Memory B cell (primary cell): ENCODE data around the gene CDHR1.

Source experiments
- ATAC-seq: fragments of 150-1000 bp; cut with Tn5 transposase; 2 replicates; pipeline ENCODE4 v1.10.0; 2021; ENCODE audit warnings: low read depth, mild to moderate bottlenecking, moderate library complexity
- DNase-seq, 2 donors: peaks; one replicate each; pipeline ENCODE4 v3.0.0; 2022; ENCODE audit warnings: low spot score in 2 of 2
- H3K27ac Mint-ChIP-seq: one replicate; pipeline ENCODE4 v1.8.0; 2022; ENCODE audit warnings: mild to moderate bottlenecking, moderate library complexity, mixed read lengths
- H3K27me3 Mint-ChIP-seq: one replicate; pipeline ENCODE4 v1.8.0; 2022; ENCODE audit warnings: mixed read lengths
- H3K36me3 Mint-ChIP-seq: one replicate; pipeline ENCODE4 v1.8.0; 2022; ENCODE audit warnings: mild to moderate bottlenecking, mixed read lengths
- H3K4me1 Mint-ChIP-seq: one replicate; pipeline ENCODE4 v1.8.0; 2022; ENCODE audit warnings: mixed read lengths
- H3K4me3 Mint-ChIP-seq: one replicate; pipeline ENCODE4 v1.8.0; 2022; ENCODE audit warnings: mild to moderate bottlenecking, moderate library complexity, mixed read lengths
- H3K9me3 Mint-ChIP-seq: one replicate; pipeline ENCODE4 v1.8.0; 2022; ENCODE audit warnings: mixed read lengths

Gene CDHR1

GRCh38 chr10:84216834-84217233 lies 22.5 kb downstream of the CDHR1 start:
- ATAC-seq (no peak), DNase-seq (no peak)
- Mint-ChIP-seq H3K36me3 (no peaks in the 10 kb centered on the region), H3K9me3 (peaks cover 3% of the 10 kb centered on the region), H3K4me1 (no peaks in the 10 kb centered on the region), H3K4me3 (no peak overlapping the region), H3K27ac (no peak overlapping the region), H3K27me3 (peaks cover 13% of the 10 kb centered on the region)

GRCh38 chr10:84217746-84218145 lies 23.4 kb downstream of the CDHR1 start:
- no peak for ATAC-seq
- H3K4me3 Mint-ChIP-seq, result no peak overlapping the region
- no peak for DNase-seq
- no peaks in the 10 kb centered on the region for H3K36me3 Mint-ChIP-seq
- H3K9me3 Mint-ChIP-seq, result peaks cover 3% of the 10 kb centered on the region
- no peaks in the 10 kb centered on the region for H3K4me1 Mint-ChIP-seq
- peaks cover 13% of the 10 kb centered on the region for H3K27me3 Mint-ChIP-seq
- H3K27ac Mint-ChIP-seq, result no peak overlapping the region

GRCh38 chr10:84221916-84222315 lies 27.6 kb downstream of the CDHR1 start:
- no peak for DNase-seq
- H3K27ac Mint-ChIP-seq, result no peak overlapping the region

GRCh38 chr10:84224411-84225028 lies 30.2 kb downstream of the CDHR1 start:
- no peak for DNase-seq
- H3K9me3 Mint-ChIP-seq, result no peaks in the 10 kb centered on the region
- no peak overlapping the region for H3K4me3 Mint-ChIP-seq
- ATAC-seq, result no peak
- H3K4me1 Mint-ChIP-seq, result no peaks in the 10 kb centered on the region
- H3K36me3 Mint-ChIP-seq, result no peaks in the 10 kb centered on the region
- H3K27me3 Mint-ChIP-seq, result peaks cover 15% of the 10 kb centered on the region
- no peak overlapping the region for H3K27ac Mint-ChIP-seq

More at GRCh38 chr10:84221916-84222315, 27.6 kb downstream of the CDHR1 start:
- Mint-ChIP-seq H3K4me3 (no peak overlapping the region), H3K9me3 (peaks cover 3% of the 10 kb centered on the region), H3K4me1 (no peaks in the 10 kb centered on the region), H3K36me3 (no peaks in the 10 kb centered on the region), H3K27me3 (peaks cover 12% of the 10 kb centered on the region)
- ATAC-seq, result no peak

- peaks cover 13% of the 10 kb centered on the region for H3K27me3 Mint-ChIP-seq
- no peaks in the 10 kb centered on the region for H3K36me3 Mint-ChIP-seq
- H3K4me1 Mint-ChIP-seq, result no peaks in the 10 kb centered on the region
- no peak for DNase-seq
- ATAC-seq, result no peak
- no peak within 1 kb of the TSS for H3K4me3 Mint-ChIP-seq
- no peak within 1 kb of the TSS for H3K27ac Mint-ChIP-seq
- H3K9me3 Mint-ChIP-seq, result no peaks in the 10 kb centered on the region
These were observed 31.3 kb downstream of the CDHR1 start, which contains the start of gene LRIT2 for GRCh38 chr10:84225427-84226173. TSS of gene LRIT2 (minus strand) at chr10:84225544. CDS start at chr10:84225520, 24 bp downstream.

GRCh38 chr10:84226616-84227015 lies 32.3 kb downstream of the CDHR1 start:
- Mint-ChIP-seq H3K27ac (no peak overlapping the region), H3K4me3 (no peak overlapping the region), H3K9me3 (no peaks in the 10 kb centered on the region), H3K4me1 (no peaks in the 10 kb centered on the region), H3K36me3 (no peaks in the 10 kb centered on the region), H3K27me3 (peaks cover 11% of the 10 kb centered on the region)
- DNase-seq, result no peak
- no peak for ATAC-seq

- ATAC-seq (no peak), DNase-seq (no peak)
- H3K4me1 Mint-ChIP-seq, result no peaks in the 10 kb centered on the region
- no peaks in the 10 kb centered on the region for H3K36me3 Mint-ChIP-seq
- H3K9me3 Mint-ChIP-seq, result no peaks in the 10 kb centered on the region
- H3K27ac Mint-ChIP-seq, result no peak overlapping the region
- no peak overlapping the region for H3K4me3 Mint-ChIP-seq
- H3K27me3 Mint-ChIP-seq, result peaks cover 13% of the 10 kb centered on the region
These were observed 33.5 kb downstream of the CDHR1 start for GRCh38 chr10:84227810-84228209.

GRCh38 chr10:84230359-84230758 lies 36.0 kb downstream of the CDHR1 start:
- H3K27ac Mint-ChIP-seq, result no peak overlapping the region
- DNase-seq (no peak), ATAC-seq (no peak)
- no peaks in the 10 kb centered on the region for H3K4me1 Mint-ChIP-seq
- H3K4me3 Mint-ChIP-seq, result no peak overlapping the region
- H3K9me3 Mint-ChIP-seq, result no peaks in the 10 kb centered on the region
- H3K27me3 Mint-ChIP-seq, result peaks cover 7% of the 10 kb centered on the region
- H3K36me3 Mint-ChIP-seq, result no peaks in the 10 kb centered on the region

- no peaks in the 10 kb centered on the region for H3K9me3 Mint-ChIP-seq
- DNase-seq, result no peak
- no peak overlapping the region for H3K27ac Mint-ChIP-seq
- no peaks in the 10 kb centered on the region for H3K36me3 Mint-ChIP-seq
- ATAC-seq, result no peak
- peaks cover 8% of the 10 kb centered on the region for H3K27me3 Mint-ChIP-seq
- H3K4me3 Mint-ChIP-seq, result no peak overlapping the region
- no peaks in the 10 kb centered on the region for H3K4me1 Mint-ChIP-seq
These were observed 38.0 kb downstream of the CDHR1 start for GRCh38 chr10:84232376-84232775.

GRCh38 chr10:84233940-84234339 lies 39.6 kb downstream of the CDHR1 start:
- no peaks in the 10 kb centered on the region for H3K9me3 Mint-ChIP-seq
- ATAC-seq, result no peak

GRCh38 chr10:84234479-84234878 lies 40.1 kb downstream of the CDHR1 start:
- Mint-ChIP-seq H3K27ac (no peak overlapping the region), H3K27me3 (peaks cover 8% of the 10 kb centered on the region), H3K4me3 (no peak overlapping the region), H3K4me1 (no peaks in the 10 kb centered on the region), H3K9me3 (no peaks in the 10 kb centered on the region), H3K36me3 (no peaks in the 10 kb centered on the region)
- no peak for DNase-seq
- no peak for ATAC-seq

More at GRCh38 chr10:84233940-84234339, 39.6 kb downstream of the CDHR1 start:
- no peak overlapping the region for H3K27ac Mint-ChIP-seq
- no peaks in the 10 kb centered on the region for H3K4me1 Mint-ChIP-seq
- H3K27me3 Mint-ChIP-seq, result peaks cover 5% of the 10 kb centered on the region
- no peak overlapping the region for H3K4me3 Mint-ChIP-seq
- no peaks in the 10 kb centered on the region for H3K36me3 Mint-ChIP-seq
- no peak for DNase-seq

- Mint-ChIP-seq H3K27me3 (peaks cover 8% of the 10 kb centered on the region), H3K9me3 (no peaks in the 10 kb centered on the region), H3K4me1 (no peaks in the 10 kb centered on the region), H3K36me3 (no peaks in the 10 kb centered on the region), H3K27ac (no peak overlapping the region), H3K4me3 (no peak overlapping the region)
- ATAC-seq (no peak), DNase-seq (no peak)
These were observed 40.8 kb downstream of the CDHR1 start for GRCh38 chr10:84235096-84235495.

- H3K9me3 Mint-ChIP-seq, result no peaks in the 10 kb centered on the region
- DNase-seq (no peak), ATAC-seq (no peak)
- peaks cover 11% of the 10 kb centered on the region for H3K27me3 Mint-ChIP-seq
- no peak overlapping the region for H3K27ac Mint-ChIP-seq
- H3K36me3 Mint-ChIP-seq, result no peaks in the 10 kb centered on the region
- H3K4me1 Mint-ChIP-seq, result no peaks in the 10 kb centered on the region
- H3K4me3 Mint-ChIP-seq, result no peak overlapping the region
These were observed 42.5 kb downstream of the CDHR1 start for GRCh38 chr10:84236807-84237198.

- H3K4me3 Mint-ChIP-seq, result no peak overlapping the region
- ATAC-seq, result no peak
- DNase-seq, result no peak
- H3K27ac Mint-ChIP-seq, result no peak overlapping the region
- H3K27me3 Mint-ChIP-seq, result peaks cover 8% of the 10 kb centered on the region
- no peaks in the 10 kb centered on the region for H3K9me3 Mint-ChIP-seq
- no peaks in the 10 kb centered on the region for H3K36me3 Mint-ChIP-seq
- H3K4me1 Mint-ChIP-seq, result no peaks in the 10 kb centered on the region
These were observed 43.1 kb downstream of the CDHR1 start for GRCh38 chr10:84237199-84238051.
